Mucosa of descending colon (tissue), 3 donors: Measurements from ENCODE around the gene AK9. TPM values are rescaled to one million over a fixed set of nuclear protein-coding genes. Genes with fewer than 3 reads are reported as not detected.
"Not testable (repeated sequence)": the region's sequence is repeated elsewhere in the genome, so short reads cannot be mapped to it uniquely, and the experiment has no call there.

Source experiments
- ATAC-seq: fragments of 200-7000 bp; cut with Tn5 transposase; one replicate; pipeline ENCODE4 v1.9.1; 2020; ENCODE audit warnings: mild to moderate bottlenecking, moderate library complexity
- DNase-seq, 3 donors: peaks; one replicate each; pipeline ENCODE4 v3.0.0-alpha.2; 2020
- H3K36me3 ChIP-seq: fragments of 200-600 bp; one replicate; pipeline ENCODE4 v1.8.0; 2021; ENCODE audit warnings: low read depth, mild to moderate bottlenecking
- H3K4me1 ChIP-seq: fragments of 200-600 bp; one replicate; pipeline ENCODE4 v1.8.0; 2021; ENCODE audit warnings: low read depth, mild to moderate bottlenecking
- H3K4me3 ChIP-seq: fragments of 200-600 bp; one replicate; pipeline ENCODE4 v1.8.0; 2021; ENCODE audit warnings: mild to moderate bottlenecking
- H3K9me3 ChIP-seq: fragments of 200-600 bp; one replicate; pipeline ENCODE4 v1.8.0; 2021; ENCODE audit warnings: mild to moderate bottlenecking
- intact Hi-C, 2 donors: fragments of 100-400 bp; cut with DNase I in 1 of 2; cut with micrococcal nuclease in 1 of 2; formaldehyde crosslinking; loops; one replicate each; pipeline versions ENCODE4 v1.11.0 to v1.11.1; 2022; cut with DNase I, micrococcal nuclease
- total RNA-seq, 3 donors: library from RNA; stranded (reverse); fragmentation: NEBNext Ultra II Directional in 2 of 3; extraction: Animal tissue kit (Norgen Biotek cat#: 25700) in 2 of 3; gene quantifications; one replicate each; pipeline versions ENCODE4 v1.2.1 to v1.2.4, GENCODE V29; 2021 to 2023
- TF ChIP-seq, protein P1 (sequence below): fragments of 200-600 bp; IDR thresholded peaks from one replicate; pipeline ENCODE4 v1.8.0; 2022; ENCODE audit warnings: antibody characterized with exemption, mild to moderate bottlenecking
- donor health status: DM: no; HTN: no; CAD: no; lungs with moderate emphysema.
- donor health status: DM: no; HTN: no; CAD: no.
- donor health status: DM: no; HTN: yes; CAD: no.

The AK9 gene
- total RNA-seq, 3 donors from 2014 or later = 7.2 to 15.0 (median 10.9) TPM

DNA sequence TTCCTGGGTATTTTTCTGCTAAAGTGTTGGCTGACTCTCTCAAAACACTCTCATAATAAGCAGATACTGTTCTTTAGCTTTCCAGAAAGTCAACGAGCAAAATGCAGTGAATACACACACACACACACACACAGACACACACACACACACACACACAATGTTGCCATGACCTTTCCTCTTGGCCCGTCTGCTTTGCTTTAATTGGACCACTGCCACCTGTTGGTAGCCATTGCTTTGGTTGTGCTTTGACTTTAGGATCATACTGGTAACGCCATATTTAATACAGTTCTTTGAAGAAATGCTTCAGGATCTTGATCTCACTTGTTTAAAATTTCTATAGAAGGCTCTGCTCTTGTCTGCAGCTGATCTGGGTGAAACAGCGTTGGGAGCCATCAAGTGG lies 4.5 kb upstream of the AK9 start:
- DNase-seq (peak in 1 of 3 donors; percentile 32), ATAC-seq (no peak)

DNA sequence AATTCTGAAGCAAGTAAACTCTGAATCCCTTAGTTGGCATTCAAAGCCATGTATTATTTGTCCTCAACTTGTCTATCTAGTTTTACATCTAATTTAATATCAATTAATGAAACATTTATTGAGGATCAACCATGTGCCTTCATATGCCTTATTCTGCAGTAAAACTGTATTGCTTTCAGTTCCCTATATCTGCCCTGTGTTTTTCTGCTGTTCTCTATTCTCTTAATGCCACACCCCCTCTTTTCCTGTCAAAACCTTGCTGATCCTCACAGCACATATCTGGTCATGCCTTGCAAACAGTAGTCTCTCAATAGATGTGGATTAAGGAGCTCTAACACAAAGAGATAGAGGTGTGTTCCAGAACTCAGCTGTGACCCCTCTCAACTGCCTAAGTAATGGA lies 2.1 kb upstream of the AK9 start:
- Histone ChIP-seq H3K4me1 (no peaks in the 10 kb centered on the region), H3K36me3 (no peaks in the 10 kb centered on the region), H3K9me3 (no peaks in the 10 kb centered on the region), H3K4me3 (no peak overlapping the region)
- intact Hi-C loops = no loop called here
- TF ChIP-seq, protein P1, sequence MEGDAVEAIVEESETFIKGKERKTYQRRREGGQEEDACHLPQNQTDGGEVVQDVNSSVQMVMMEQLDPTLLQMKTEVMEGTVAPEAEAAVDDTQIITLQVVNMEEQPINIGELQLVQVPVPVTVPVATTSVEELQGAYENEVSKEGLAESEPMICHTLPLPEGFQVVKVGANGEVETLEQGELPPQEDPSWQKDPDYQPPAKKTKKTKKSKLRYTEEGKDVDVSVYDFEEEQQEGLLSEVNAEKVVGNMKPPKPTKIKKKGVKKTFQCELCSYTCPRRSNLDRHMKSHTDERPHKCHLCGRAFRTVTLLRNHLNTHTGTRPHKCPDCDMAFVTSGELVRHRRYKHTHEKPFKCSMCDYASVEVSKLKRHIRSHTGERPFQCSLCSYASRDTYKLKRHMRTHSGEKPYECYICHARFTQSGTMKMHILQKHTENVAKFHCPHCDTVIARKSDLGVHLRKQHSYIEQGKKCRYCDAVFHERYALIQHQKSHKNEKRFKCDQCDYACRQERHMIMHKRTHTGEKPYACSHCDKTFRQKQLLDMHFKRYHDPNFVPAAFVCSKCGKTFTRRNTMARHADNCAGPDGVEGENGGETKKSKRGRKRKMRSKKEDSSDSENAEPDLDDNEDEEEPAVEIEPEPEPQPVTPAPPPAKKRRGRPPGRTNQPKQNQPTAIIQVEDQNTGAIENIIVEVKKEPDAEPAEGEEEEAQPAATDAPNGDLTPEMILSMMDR = no peak
- DNase-seq (no peak), ATAC-seq (no peak)

More for the DNA sequence above, 4.5 kb upstream of the AK9 start:
- H3K4me3 ChIP-seq = no peak overlapping the region
- intact Hi-C loops = no loop called here
- H3K36me3 ChIP-seq = no peaks in the 10 kb centered on the region
- H3K9me3 ChIP-seq = no peaks in the 10 kb centered on the region
- TF ChIP-seq, protein P1 = no peak
- H3K4me1 ChIP-seq = no peaks in the 10 kb centered on the region

DNA sequence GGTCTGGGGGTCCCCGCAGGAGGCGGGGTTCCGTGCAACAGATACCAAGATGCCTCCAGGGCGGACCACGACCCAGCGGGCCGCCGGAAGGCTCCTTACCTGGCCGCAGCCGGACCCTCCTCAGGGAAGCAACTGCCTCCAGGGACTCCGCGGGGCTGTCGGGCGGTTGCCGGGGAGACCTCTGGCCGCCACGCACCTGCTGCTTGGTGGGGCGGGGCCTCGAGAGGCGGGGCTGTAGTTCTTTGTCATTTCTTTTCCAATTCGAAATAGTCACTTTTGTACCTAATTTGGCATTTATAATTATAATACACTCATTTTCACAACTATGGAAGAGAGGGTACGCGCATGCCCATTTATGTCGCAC lies 647 bp downstream of the AK9 start:
- H3K4me3 ChIP-seq = peak overlapping the region; percentile 47
- TF ChIP-seq, protein P1 = no peak
- ATAC-seq (peak; percentile 76), DNase-seq (peak; percentile 86 to 88 (median 87))
- H3K4me1 ChIP-seq = no peaks in the 10 kb centered on the region
- intact Hi-C loops = no loop called here
- H3K9me3 ChIP-seq = no peaks in the 10 kb centered on the region
- H3K36me3 ChIP-seq = no peaks in the 10 kb centered on the region

DNA sequence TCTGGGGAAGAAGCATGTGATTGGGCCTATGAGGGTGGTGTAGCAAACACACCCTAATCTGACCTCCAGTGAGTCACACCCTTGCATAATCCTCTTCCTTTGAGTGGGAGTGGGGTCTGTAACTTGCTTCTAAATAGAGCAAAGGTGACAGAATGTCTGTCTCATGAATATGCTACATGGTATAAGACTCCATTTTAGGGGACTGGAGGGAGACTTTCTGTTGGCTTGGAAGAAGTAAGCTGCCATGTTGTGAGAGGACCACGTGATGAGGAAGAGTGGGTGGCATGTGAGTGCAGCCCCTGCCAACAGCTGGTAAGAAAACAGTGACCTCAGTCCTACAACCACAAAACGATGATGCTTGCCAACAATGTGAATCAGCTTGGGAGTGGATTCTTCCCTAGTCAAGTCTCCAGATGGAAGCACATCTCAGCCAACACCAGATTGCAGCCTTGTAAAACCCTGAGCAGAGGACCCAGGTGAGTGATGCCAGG lies 3.7 kb downstream of the AK9 start:
- Histone ChIP-seq H3K9me3 (no peaks in the 10 kb centered on the region), H3K4me1 (no peaks in the 10 kb centered on the region), H3K36me3 (no peaks in the 10 kb centered on the region), H3K4me3 (no peak overlapping the region)
- DNase-seq (no peak), ATAC-seq (no peak)
- intact Hi-C loops = no loop called here
- TF ChIP-seq, protein P1 = no peak

DNA sequence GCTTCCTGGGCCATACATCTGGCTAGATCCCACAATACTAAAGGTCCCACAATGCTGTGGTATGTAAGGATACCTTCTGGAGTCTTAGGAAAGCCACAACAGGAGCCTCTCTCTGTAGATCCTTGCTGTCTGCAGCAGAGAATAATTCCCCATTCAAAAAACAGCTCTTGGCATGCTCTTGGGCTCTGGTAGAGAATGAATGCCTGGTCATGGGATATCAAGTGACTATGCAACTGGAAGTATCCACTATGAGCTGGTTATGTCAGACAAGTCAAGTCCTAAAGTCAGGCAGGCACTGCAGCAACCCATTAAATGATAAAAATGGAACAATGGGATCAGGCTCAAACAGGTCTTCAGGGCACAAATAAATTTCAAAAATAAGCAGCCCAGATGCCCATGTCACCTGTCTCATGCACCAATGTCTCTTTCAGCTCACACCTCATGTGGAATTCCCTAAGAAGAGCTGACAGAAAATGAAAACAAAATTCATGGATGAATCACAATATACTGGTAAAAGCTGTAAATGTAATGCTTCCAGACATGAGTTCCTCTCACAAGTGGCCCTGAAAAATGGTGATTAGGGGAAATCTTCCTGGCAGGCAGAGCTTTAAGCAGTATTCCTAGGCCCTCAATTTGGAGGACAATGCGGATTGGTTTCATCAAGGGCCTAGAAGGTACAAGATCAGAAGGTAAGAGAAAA lies 4.3 kb downstream of the AK9 start:
- intact Hi-C loops = no loop called here
- Histone ChIP-seq H3K4me3 (no peak overlapping the region), H3K4me1 (no peaks in the 10 kb centered on the region), H3K9me3 (no peaks in the 10 kb centered on the region), H3K36me3 (no peaks in the 10 kb centered on the region)
- no peak for ATAC-seq
- TF ChIP-seq, protein P1 = no peak
- no peak for DNase-seq

DNA sequence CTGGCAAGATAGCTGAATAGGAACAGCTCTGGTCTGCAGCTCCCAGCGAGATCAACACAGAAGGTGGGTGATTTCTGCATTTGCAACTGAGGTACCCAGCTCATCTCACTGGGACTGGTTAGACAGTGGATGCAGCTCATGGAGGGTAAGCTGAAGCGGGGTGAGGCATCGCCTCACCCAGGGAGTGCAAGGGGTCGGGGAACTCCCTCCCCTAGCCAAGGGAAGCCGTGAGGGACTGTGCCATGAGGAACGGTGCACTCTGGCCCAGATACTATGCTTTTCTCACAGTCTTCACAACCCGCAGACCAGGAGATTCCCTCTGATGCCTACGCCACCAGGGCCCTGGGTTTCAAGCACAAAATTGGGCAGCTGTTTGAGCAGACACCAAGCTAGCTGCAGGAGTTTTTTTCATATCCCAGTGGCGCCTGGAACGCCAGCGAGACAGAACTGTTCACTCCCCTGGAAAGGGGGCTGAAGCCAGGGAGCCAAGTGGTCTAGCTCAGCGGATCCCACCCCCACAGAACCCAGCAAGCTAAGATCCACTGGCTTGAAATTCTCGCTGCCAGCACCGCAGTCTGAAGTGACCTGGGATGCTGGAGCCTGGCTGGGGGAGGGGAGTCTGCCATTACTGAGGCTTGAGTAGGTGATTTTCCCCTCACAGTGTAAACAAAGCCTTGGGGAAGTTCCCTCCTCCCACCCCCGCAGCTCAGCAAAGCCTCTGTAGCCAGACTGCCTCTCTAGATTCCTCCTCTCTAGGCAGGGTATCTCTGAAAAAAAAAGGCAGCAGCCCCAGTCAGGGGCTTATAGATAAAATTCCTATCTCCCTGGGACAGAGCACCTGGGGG lies 12.1 kb downstream of the AK9 start:
- H3K9me3 ChIP-seq, H3K36me3 ChIP-seq, intact Hi-C loops, DNase-seq, ATAC-seq, H3K4me1 ChIP-seq, H3K4me3 ChIP-seq: not testable (repeated sequence)
